OCI-M1 (cell line): ENCODE data around the gene TXNIP.

Experiments used
- DNase-seq: peaks from one replicate; lab custom pipeline; 2025; lab: John Stamatoyannopoulos, UW

The TXNIP gene

GRCh38 chr1:145985502-145986439 lies 10.6 kb downstream of the TXNIP start:
- peak; percentile 91 for DNase-seq

- no peak for DNase-seq
These were observed 11.3 kb downstream of the TXNIP start for GRCh38 chr1:145985129-145985501.

DNA sequence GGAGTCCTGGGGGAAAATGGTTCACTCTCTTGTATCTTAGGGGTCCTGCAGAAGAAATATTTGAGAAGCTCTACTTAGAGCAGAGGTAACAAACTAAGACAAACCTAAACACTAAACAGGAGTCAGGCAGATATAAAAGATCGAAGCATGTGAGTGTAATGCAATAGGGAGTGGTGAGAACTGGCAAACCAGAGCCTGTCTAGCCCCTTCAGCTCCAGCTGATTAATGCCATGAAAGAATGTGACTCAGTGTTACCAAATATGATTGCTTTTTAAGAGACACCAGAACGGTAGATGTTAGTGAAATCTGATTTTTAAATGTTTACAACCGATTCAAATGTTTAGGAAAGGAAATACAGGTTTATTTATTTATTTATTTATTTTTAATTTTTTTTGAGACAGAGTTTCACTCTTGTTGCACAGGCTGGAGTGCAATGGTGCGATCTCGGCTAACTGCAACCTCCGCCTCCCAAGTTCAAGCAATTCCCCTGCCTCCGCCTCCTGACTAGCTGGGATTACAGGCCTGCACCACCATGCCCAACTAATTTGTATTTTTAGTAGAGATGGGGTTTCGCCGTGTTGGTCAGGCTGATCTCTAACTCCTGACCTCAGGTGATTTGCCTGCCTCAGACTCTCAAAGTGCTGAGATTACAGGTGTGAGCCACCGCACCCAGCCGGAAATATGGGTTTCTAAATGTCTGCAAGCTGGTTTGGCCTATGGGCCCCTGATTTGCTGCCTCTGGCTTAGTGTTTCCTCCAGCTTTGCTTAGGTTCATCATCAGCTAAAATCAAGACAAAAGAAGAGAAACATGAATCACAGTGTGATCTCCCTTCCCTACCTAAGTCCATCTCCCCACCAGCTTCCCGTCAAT lies 12.2 kb downstream of the TXNIP start:
- no peak for DNase-seq

DNA sequence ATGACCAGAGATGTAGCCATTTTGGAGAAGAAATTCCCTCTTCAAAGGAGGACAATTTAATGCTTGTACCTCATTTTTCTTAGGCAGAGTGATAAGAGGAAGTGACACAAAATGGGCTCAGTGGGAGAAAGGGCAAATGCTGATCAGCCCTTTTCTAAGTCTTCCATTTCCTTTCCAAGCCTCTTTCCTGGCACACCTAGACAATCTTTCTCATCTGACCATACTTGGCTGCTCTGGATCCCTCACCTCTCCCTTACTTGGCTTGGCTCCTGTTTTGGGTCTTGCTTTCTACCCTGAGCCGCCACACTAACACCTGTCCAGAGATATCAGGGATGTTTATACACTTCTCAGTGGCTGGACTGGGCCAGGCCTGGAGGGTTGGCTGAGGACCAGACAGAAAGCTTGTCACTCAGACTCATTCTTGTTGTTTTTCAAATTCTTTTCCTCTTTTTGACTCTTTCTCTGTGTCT lies 13.1 kb downstream of the TXNIP start:
- DNase-seq: no peak

DNA sequence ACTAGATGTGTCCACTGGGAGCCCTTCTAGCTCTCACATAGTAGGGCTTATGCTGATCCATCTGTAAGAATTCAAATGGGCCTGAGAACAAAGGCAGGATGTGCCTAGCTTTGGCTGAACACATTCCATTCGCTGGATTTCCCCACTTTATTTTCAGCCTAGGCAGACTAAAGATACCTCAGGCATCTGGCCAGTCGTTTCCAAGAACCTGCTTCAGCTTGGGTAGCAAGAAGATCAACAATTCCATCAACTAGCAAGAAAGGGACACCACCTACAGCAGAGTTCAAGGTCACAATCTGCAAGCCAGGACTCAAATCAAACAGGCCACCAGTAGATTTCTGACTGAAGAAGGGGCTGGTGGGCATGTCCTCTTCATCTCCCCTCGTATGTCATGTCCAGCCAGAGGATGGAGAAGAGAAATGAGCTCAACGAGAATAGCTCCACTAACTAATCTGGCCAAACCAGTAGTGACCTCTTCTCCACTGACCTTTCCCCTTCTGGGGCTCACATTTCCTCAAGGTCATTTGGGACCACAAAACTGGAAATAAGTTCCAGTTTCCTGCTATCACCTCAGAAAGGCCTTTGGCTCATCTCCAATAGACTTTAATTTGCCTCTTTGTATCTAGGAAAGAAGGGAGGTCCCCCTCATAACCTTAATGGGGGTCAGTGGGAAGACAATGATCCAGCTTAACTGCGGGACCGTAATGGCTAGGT lies 14.2 kb downstream of the TXNIP start:
- no peak for DNase-seq

GRCh38 chr1:145980457-145980994 lies 15.9 kb downstream of the TXNIP start:
- no peak for DNase-seq

DNA sequence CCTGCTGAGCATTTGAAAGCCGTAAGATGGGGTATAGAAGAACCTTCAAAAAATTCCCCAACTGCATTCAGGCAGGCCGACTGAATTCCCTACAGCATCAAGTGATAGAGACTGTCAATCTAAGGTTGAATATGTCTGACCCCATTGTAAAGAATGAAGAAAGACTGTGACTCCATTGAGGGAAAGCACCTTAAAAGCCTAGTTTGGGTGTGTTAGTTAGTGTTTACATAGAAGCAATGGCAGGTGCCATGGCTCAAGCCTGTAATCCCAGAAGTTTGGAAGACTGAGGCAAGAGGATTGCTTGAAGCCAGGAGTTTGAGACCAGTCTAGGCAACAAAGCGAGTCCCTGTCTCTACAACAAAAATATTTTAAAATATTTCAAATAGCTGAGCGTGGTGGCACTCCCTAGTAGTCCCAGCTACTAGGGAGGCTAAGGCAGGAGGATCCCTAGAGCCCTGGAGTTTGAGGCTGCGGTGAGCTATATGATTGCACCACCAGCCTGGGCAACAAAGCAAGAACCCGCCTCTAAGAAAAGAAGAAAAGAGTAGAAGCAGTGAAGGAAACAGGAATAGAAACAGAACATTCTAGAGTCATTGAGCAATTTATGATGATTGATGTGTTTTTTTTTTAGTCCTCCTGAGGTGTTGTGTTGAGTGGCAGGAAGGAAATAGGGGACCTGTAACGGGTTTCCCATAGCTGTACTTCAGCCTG lies 16.5 kb downstream of the TXNIP start:
- peak; percentile 86 for DNase-seq

DNA sequence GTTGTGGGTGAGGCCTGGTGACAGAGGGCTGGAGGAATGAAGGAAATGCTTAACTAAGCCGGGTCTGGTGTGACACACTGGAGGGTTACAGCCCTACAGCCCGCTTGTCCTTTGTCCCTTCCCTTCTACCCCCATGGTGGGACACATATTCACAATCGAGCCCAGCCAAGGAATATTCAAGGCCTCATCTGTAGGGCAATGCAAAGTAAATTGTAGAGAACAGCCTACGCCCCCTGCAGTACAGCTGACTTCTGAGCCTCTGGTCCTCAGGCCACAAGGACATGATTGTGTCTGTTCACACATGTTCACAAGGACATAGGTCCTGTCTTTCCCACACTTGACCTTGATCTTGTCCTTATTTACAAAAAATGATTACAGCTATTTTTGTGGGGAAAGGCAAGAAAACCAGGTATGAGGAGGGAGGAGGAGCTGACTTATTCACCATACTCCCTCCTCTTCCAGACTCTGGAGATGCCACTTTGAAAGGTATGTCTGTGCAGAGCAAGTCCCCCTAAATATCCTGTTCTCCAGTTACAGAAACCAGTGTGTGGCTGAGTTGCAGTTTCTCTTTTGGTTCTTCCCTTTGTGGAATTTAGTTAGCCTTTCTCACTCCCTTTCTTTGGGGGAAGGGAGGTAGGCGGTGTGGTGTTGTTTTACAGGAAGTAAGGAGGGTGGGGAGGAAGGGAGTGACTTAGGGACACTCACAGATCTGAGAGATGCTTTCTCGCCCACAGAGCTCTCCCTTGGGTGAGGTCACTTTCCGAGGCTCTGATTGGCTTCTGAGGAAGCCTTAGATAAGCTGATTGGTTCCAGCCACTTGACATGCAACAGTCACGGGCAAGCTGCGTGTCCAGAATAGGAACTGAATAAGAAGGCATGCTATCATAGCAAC lies 17.3 kb downstream of the TXNIP start:
- peak; percentile 100 for DNase-seq

- DNase-seq: no peak
These were observed 17.9 kb downstream of the TXNIP start for GRCh38 chr1:145978471-145978853.

- peak; percentile 94 for DNase-seq
These were observed 18.6 kb downstream of the TXNIP start for GRCh38 chr1:145977486-145978470.

DNA sequence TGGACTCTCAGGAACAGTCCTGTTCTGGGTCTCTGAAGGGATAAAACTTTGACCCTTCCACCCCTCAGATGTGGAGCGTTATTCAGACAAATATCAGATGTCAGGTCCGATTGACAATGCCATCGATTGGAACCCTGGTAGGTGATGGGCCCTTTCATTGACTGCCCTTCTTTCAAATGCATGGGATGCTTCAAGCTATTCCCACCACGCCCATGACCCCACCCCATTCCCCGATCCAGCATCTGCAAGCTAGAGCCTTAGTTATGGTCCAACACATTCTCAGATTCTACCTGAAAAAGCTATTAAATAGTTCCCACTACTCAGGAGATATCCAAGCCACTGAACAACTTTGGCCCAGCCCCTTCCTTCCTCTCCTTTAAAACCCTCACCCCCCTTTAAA lies 19.4 kb downstream of the TXNIP start:
- no peak for DNase-seq

- DNase-seq: no peak
These were observed 21.2 kb downstream of the TXNIP start for GRCh38 chr1:145975216-145975615.

DNA sequence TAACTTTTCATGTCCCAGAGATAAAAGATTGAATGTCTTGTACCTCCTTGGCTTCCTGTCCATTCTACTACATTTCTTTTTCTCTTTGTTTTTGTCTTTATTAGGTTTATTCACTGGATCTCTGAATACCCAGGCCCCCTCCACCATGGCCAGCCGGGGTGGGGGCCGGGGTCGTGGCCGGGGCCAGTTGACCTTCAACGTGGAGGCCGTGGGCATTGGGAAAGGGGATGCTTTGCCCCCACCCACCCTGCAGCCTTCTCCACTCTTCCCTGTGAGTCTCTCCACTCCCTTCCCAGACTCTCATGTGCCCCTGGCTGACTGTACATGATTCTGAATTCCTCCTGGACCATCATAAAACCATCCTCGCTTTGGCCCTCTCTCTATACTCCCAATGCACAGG lies 21.7 kb downstream of the TXNIP start:
- no peak for DNase-seq

- no peak for DNase-seq
These were observed 23.8 kb downstream of the TXNIP start for GRCh38 chr1:145972580-145972979.

- no peak for DNase-seq
These were observed 29.1 kb downstream of the TXNIP start for GRCh38 chr1:145967288-145967687.

GRCh38 chr1:145965119-145965744 lies 31.1 kb downstream of the TXNIP start:
- no peak for DNase-seq

DNA sequence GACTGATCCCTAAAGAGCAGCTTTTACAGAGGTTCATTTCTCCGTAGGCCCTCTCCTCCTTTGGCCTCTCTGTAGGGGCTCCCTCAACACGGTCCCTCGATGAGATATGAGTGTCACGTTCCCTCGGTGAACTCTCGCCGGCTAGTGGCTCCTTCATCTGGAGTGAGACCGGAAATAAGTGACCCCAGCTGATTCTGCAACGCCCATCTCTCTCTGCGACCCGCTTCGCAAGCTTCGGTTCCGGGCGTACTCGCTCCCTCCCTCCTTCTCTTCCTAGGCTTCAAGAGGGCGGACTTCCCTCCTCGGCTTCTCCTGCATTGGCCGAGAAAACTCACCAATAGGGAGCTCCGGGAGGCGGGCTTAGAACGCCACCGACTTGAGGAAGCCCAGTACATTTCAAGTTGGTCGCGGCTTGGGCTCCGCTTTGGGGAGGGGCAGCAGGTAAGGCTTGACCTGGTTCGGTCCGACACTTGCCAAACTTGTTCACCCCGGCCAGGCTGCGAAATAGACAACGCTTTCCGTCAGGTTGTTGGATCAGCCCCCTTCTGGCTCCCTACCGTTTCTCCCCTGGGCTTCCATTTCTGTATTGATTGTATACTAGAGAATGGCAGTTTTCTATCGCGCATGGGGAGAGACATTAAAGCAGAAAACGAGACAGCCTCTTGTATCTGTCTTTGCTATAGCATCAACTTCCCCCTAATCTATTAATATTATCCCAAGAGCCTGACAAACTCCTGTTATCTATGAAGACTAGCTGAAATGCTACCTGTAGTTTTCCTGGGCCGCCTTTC lies 31.9 kb downstream of the TXNIP start, which contains the start of the genes ANKRD34A and POLR3GL:
Gene ANKRD34A (minus strand): TSS at position 248 of the 791 bp plus-strand sequence. CDS start 2,816 bp downstream, outside the sequence.
Gene POLR3GL (plus strand): TSS at position 363 of the 791 bp plus-strand sequence. CDS start 10,176 bp downstream, outside the sequence.
- peak; percentile 99 for DNase-seq
